Motor neuron (in vitro differentiated cells): ENCODE data around the gene TGFB2. TPM values are rescaled to one million over a fixed set of nuclear protein-coding genes. Genes with fewer than 3 reads are reported as not detected.

Experiments used
- ATAC-seq, 8 experiments: fragments of 200-7000 bp; cut with Tn5 transposase; replicated peaks in 6 of 8; 2 replicates each; pipeline ENCODE4 v1.8.0; 2021; ENCODE audit warnings: mild to moderate bottlenecking in 8 of 8, moderate library complexity in 8 of 8
- H3K27ac ChIP-seq, 2 donors: fragments of 250-450 bp; sonication (Bioruptor Pico); 2 replicates each; pipeline ENCODE4 v1.9.0; 2021; ENCODE audit warnings: antibody characterized with exemption in 2 of 2, mild to moderate bottlenecking in 2 of 2, moderate library complexity in 1 of 2
- H3K4me1 ChIP-seq, 2 donors: fragments of 250-450 bp; sonication (Bioruptor Pico); replicated peaks in 1 of 2; 2 replicates each; pipeline ENCODE4 v1.6.1; 2021; ENCODE audit warnings: antibody characterized with exemption in 2 of 2, mild to moderate bottlenecking in 2 of 2, moderate library complexity in 1 of 2
- H3K4me3 ChIP-seq, 5 donors: fragments of 250-450 bp; sonication (Bioruptor Pico); 2 replicates each; pipeline ENCODE4 v1.9.0; 2021; ENCODE audit warnings: antibody characterized with exemption in 5 of 5, mild to moderate bottlenecking in 5 of 5, moderate library complexity in 4 of 5
- WGBS, 10 experiments: fragments of 450-650 bp; shearing (Covaris generic); methylation state at CpG; one replicate each; pipeline ENCODE4 v1.0.0; 2022; 5-methylcytosine and 5-hydroxymethylcytosine counted together
- in situ Hi-C, 9 experiments: fragments of 400-800 bp; cut with MboI; loops; one replicate each; pipeline ENCODE4 v1.15.0; 2021; ENCODE audit warnings: low sequenced_read_pairs in 9 of 9, low pct_unique_long_range_greater_than_20kb in 2 of 9; ENCODE audit not compliant: unreplicated experiment in 9 of 9
- total RNA-seq, 8 experiments: library from RNA; unstranded; fragments of 300-600 nt; gene quantifications; 2 replicates each; pipeline versions ENCODE4 v1.2.3 to v1.2.4, GENCODE V29; 2022

Gene TGFB2
- total RNA-seq, 8 experiments from 2014 or later: 0.10 to 118 (median 16.1) TPM

- in situ Hi-C loops: no loop called here
- ATAC-seq: peak; percentile 42 to 99 (median 92)
- H3K4me1 ChIP-seq: peaks cover 3 to 7% of the 10 kb centered on the region in 2 donors
- H3K27ac ChIP-seq: no peak overlapping the region
- no peak overlapping the region for H3K4me3 ChIP-seq
- 0 to 67% (median 40%) methylated on average over 1 to 6 of the region's 6 CpGs; no CpG with 5 or more reads in 2 of the 10 experiments for WGBS, 10 experiments
These were observed 39.5 kb downstream of the TGFB2 start for GRCh38 chr1:218384581-218384993.

- H3K27ac ChIP-seq: no peak overlapping the region
- 40 to 97% (median 92%) methylated on average over 1 to 8 of the region's 8 CpGs for WGBS, 10 experiments
- H3K4me3 ChIP-seq: no peak overlapping the region
- in situ Hi-C loops: no loop called here
- ATAC-seq: no peak
- peaks cover 1 to 3% of the 10 kb centered on the region in 2 donors for H3K4me1 ChIP-seq
These were observed 43.5 kb downstream of the TGFB2 start for GRCh38 chr1:218388591-218388990.

- ATAC-seq: peak in 3 of 8 experiments; percentile 60 to 85 (median 74)
- no peaks in the 10 kb centered on the region for H3K4me1 ChIP-seq
- 0 to 100% (median 93%) methylated on average over 1 to 3 of the region's 3 CpGs; no CpG with 5 or more reads in 1 of the 10 experiments for WGBS, 10 experiments
- no peak overlapping the region for H3K4me3 ChIP-seq
- H3K27ac ChIP-seq: no peak overlapping the region
- in situ Hi-C loops: no loop called here
These were observed 45.5 kb downstream of the TGFB2 start for GRCh38 chr1:218390618-218391017.

- no peak overlapping the region for H3K27ac ChIP-seq
- ATAC-seq: no peak
- no peak overlapping the region for H3K4me3 ChIP-seq
- no peaks in the 10 kb centered on the region for H3K4me1 ChIP-seq
- in situ Hi-C loops: no loop called here
- WGBS, 10 experiments: 71 to 100% (median 97%) methylated on average over 1 to 4 of the region's 4 CpGs
These were observed 47.6 kb downstream of the TGFB2 start for GRCh38 chr1:218392780-218393179.

DNA sequence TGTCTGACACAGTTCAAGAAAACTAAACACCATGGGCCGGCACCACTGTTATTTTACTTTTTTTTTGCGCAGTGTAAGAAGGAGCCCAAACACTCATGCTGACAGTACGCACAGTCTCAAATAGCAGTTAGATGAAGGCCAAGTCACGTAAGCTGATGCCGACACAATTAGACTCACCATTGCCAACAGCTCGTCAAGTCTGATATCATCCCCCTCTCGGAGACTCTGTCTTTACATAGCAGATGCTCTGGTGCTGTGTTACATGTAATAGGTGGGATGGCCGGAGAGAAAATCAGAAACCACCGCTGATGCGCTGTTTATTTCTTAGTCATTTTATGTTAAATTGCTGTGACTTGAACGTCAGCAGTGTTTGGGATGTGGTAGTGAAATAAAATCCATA is 49.3 kb downstream of the TGFB2 start:
- H3K27ac ChIP-seq: no peak overlapping the region
- peak in 1 of 8 experiments; percentile 52 for ATAC-seq
- 70 to 97% (median 83%) methylated on average over 2 to 11 of the region's 11 CpGs; no CpG with 5 or more reads in 3 of the 10 experiments for WGBS, 10 experiments
- no peaks in the 10 kb centered on the region for H3K4me1 ChIP-seq
- no peak overlapping the region for H3K4me3 ChIP-seq
- in situ Hi-C loops: no loop called here

GRCh38 chr1:218394989-218395388 is 49.9 kb downstream of the TGFB2 start:
- H3K27ac ChIP-seq: no peak overlapping the region

GRCh38 chr1:218395916-218396315 is 50.8 kb downstream of the TGFB2 start:
- Histone ChIP-seq H3K27ac (no peak overlapping the region), H3K4me3 (no peak overlapping the region), H3K4me1 (no peaks in the 10 kb centered on the region)
- in situ Hi-C loops: no loop called here
- WGBS, 10 experiments: 56 to 100% (median 72%) methylated on average over 1 of the region's 1 CpG; no CpG with 5 or more reads in 6 of the 10 experiments
- no peak for ATAC-seq

More at GRCh38 chr1:218394989-218395388, 49.9 kb downstream of the TGFB2 start:
- in situ Hi-C loops: no loop called here
- no peaks in the 10 kb centered on the region for H3K4me1 ChIP-seq
- no peak overlapping the region for H3K4me3 ChIP-seq
- 83 to 100% (median 97%) methylated on average over 1 to 2 of the region's 2 CpGs; no CpG with 5 or more reads in 2 of the 10 experiments for WGBS, 10 experiments
- ATAC-seq: no peak

DNA sequence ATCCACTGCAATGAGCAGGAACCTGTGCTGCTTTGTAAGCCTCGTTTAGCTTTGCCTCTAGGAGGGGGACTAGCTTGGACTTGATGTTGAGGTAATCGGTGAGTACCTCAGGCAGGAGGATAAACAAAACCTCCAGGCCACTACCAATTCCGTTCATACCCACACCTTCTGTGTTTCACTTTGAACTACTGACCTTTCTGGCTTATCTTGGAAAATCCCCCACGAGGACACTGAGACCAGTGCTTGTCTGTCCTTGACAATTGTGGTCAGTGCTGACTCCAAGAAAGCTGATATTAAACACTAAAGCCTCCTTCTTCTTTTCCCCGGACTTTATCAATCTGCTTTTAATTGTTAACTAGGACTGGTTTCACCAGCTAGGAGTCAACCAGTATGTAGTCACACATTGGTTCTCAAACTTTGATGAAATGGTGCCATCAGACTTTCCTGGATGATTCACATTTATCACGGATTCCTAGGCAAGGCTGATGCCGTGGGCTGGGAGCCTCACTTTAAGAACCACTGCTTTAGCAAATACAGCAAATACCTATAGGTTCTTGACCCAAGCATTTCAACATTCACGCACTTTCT is 52.7 kb downstream of the TGFB2 start:
- Histone ChIP-seq H3K27ac (no peak overlapping the region), H3K4me1 (peaks cover 4 to 6% of the 10 kb centered on the region in 2 donors), H3K4me3 (no peak overlapping the region)
- in situ Hi-C loops: no loop called here
- no peak for ATAC-seq
- 48 to 89% (median 79%) methylated on average over 1 to 8 of the region's 8 CpGs; no CpG with 5 or more reads in 1 of the 10 experiments for WGBS, 10 experiments

- H3K4me3 ChIP-seq: no peak overlapping the region
- ATAC-seq: no peak
- in situ Hi-C loops: no loop called here
- no peak overlapping the region for H3K27ac ChIP-seq
- WGBS, 10 experiments: 38 to 100% (median 85%) methylated on average over 1 to 3 of the region's 3 CpGs; no CpG with 5 or more reads in 4 of the 10 experiments
- H3K4me1 ChIP-seq: peaks cover 4 to 6% of the 10 kb centered on the region in 2 donors
These were observed 55.5 kb downstream of the TGFB2 start for GRCh38 chr1:218400624-218401023.

DNA sequence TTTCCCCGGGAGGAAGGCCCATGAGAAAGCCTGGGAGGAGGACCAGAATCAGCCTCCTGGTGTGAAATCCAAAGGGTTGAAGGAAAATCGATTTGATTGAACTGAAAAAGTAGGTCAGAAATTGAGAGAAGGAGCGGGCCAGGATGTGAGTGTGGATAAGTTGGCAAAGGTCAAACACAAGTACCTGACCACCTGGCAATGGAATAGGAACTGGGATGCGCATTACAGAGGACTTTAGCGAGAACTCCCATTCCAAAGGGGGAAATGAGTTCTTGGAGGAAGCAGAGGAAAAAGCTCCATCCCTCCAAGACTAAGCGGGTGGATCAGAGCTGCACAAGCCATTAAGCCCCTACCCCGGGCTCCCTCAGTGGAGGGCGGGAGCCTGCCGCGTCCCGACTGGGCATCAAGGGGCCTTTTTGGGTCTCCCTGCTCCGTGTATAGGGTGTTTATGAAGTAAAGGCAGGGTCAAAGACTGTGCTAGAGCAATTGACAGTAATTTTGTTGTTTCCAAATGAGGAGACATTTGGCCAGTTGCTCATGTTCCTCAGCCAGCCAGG is 56.4 kb downstream of the TGFB2 start:
- 73 to 93% (median 87%) methylated on average over 1 to 12 of the region's 12 CpGs; no CpG with 5 or more reads in 1 of the 10 experiments for WGBS, 10 experiments
- Histone ChIP-seq H3K4me3 (no peak overlapping the region), H3K27ac (no peak overlapping the region), H3K4me1 (peaks cover 4 to 6% of the 10 kb centered on the region in 2 donors)
- in situ Hi-C loops: no loop called here
- peak in 3 of 8 experiments; percentile 19 to 51 (median 37) for ATAC-seq

DNA sequence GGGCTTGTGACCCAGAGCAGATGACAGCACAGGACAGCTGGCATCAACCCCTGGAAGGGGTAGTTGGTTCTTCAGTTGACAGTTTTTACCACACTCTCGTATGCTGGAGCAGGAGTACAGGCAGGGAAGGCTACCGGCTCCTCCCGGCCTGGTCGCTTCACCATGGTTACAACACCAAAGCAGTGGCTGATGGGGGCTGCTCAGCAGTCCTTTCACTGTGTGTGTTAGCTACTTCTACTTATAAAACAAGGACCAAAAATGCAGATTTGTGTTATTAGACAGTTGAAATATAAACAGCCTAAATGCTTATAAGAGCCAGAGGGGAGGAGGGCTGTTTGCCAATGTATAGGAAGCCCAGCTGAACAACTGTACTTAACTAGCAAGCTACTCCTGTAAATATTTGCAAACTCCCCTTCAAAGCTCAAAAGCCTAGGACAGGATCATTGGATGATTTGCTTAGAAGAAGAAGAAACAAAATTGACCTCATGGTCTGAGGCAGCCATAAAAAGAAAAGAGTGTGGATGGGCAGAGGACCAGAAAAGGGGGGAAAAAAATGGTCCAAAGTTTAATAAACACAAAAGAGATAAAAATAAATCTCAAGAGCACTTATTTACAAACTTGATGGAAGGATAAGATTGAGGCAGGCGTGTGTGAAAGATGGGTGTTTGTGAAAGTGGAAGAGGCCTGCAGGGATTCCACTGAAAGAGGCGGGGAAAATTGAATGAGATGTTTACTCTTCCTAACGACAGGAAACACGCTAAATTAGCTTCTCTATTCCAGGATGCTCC is 57.1 kb downstream of the TGFB2 start:
- peak in 5 of 8 experiments; percentile 85 to 98 (median 97) for ATAC-seq
- Histone ChIP-seq H3K4me3 (no peak overlapping the region), H3K4me1 (peaks cover 4 to 6% of the 10 kb centered on the region in 2 donors), H3K27ac (no peak overlapping the region)
- WGBS, 10 experiments: 60 to 93% (median 75%) methylated on average over 2 to 8 of the region's 8 CpGs
- in situ Hi-C loops: no loop called here

GRCh38 chr1:218402786-218403120 is 57.6 kb downstream of the TGFB2 start:
- H3K27ac ChIP-seq: no peak overlapping the region
- H3K4me3 ChIP-seq: no peak overlapping the region
- in situ Hi-C loops: no loop called here
- peaks cover 4 to 6% of the 10 kb centered on the region in 2 donors for H3K4me1 ChIP-seq
- peak in 1 of 8 experiments; percentile 23 for ATAC-seq
- WGBS, 10 experiments: 67 to 87% (median 77%) methylated on average over 2 to 7 of the region's 7 CpGs

DNA sequence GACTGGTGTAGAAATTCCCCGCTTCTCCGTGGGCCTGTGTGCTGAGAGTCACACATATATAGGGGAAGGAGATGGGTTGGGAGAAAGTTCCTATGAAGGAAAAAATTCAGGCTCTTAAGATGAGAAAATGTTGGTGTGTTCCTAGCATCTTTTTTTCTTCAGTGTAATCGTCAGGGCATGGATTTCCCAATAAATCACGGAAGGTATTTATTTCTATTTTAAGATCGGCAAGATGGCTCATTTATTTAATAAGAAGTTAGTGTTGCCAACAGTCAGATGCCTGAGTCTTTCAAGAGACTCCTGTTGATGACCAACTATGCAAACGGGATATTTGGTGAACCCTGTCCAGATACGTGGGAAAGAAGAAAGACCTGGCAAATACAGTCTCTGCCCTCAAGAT is 58.2 kb downstream of the TGFB2 start:
- ATAC-seq: no peak
- H3K4me3 ChIP-seq: no peak overlapping the region
- in situ Hi-C loops: no loop called here

More for the DNA sequence above, 58.2 kb downstream of the TGFB2 start:
- Histone ChIP-seq H3K4me1 (peaks cover 4 to 6% of the 10 kb centered on the region in 2 donors), H3K27ac (no peak overlapping the region)
- 60 to 100% (median 95%) methylated on average over 3 to 7 of the region's 7 CpGs for WGBS, 10 experiments
